Measurements from ENCODE around the gene SLC23A2.

Gene SLC23A2

DNA sequence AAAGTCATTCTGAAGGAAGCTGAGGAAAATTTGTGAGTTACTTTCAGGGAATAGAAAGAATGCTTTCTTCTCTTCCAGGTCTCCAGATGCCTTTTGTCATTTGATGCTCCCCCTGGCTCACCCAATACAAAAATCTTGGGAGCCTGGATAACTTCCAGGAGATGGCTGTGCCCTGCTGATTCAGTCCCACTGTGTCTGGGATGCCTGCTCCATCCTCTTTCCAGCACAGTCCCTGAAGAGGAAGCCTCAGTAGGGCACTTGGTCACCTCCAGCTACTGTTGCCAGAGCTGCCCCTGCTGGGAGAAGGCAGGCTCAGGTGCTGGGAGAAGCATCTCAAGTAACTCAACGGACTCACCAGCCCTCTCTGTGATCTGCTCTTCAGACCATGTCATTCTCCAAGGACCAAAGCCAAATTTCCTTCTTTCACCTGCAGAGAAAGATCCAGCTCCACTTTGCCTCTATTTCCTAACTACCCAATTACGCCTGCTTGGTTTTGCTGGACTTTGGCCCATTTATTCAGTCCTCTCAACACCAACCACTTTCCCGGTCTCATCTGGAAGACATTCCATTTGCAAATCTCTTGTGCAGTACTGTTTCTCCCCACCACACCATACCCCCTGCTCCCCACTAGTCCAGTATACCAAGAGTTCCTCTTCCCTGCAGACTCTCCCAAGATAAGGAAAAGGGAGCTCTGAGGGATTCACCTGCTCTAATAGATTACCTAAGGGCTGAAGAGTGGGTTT is 53.3 kb downstream of the SLC23A2 start:
- Mint-ChIP-seq H3K36me3 (peaks cover 14% of the 10 kb centered on the region), H3K4me1 (peaks cover 39% of the 10 kb centered on the region), H3K27me3 (no peaks in the 10 kb centered on the region), H3K4me3 (peak overlapping the region; percentile 11), H3K27ac (peak overlapping the region; percentile 12), H3K9me3 (peaks cover 1% of the 10 kb centered on the region)
- ATAC-seq (ENCODE audit: low read depth) (no peak), DNase-seq (ENCODE audit: low spot score in 2 of 2) (no peak)

DNA sequence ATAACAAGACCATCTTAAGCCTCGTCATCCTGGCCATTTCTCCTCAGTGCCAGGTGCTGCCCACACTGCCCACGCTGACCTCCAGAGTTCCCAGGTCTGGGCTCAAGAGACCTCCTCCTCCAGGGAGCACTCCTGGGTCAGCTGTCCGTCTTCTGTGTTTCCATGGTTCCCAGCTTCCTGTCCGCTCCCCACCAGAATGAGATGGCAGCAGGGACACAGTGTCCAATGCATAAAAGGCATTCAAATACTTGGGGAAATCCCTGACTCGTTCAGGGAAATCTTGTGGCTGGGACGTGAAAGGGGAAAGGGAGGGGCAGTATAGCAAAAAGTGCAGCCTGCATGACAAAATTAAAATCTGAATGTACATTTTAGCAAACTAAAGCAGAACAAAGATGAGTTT is 54.3 kb downstream of the SLC23A2 start:
- peak overlapping the region; percentile 74 for H3K4me3 Mint-ChIP-seq
- H3K9me3 Mint-ChIP-seq: no peaks in the 10 kb centered on the region

DNA sequence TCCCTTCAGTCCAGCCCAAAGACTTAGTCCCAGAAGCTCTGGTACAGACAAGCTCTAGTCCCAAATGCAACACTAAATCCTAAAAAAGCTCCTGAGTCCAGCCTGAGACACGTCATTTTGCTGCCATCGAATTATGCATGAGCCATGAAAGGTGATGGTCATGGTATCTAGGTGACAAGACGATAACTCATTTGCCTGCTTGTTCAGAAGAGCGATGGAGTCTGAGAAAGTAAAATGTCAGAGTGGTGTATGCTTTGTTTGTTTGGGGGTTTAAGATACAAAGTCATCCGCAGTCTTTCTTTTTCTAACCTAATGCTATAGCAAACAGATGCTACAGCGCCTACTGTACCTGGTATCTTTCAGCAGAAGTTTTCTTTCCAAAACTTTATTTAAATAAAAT is 54.7 kb downstream of the SLC23A2 start:
- Mint-ChIP-seq H3K4me1 (peaks cover 47% of the 10 kb centered on the region), H3K9me3 (no peaks in the 10 kb centered on the region), H3K36me3 (peaks cover 10% of the 10 kb centered on the region), H3K27ac (peak overlapping the region; percentile 81), H3K27me3 (no peaks in the 10 kb centered on the region), H3K4me3 (peak overlapping the region; percentile 39)
- DNase-seq (ENCODE audit: low spot score in 2 of 2) (no peak), ATAC-seq (ENCODE audit: low read depth) (no peak)

More for the DNA sequence above, 54.3 kb downstream of the SLC23A2 start:
- Mint-ChIP-seq H3K27me3 (no peaks in the 10 kb centered on the region), H3K36me3 (peaks cover 10% of the 10 kb centered on the region), H3K27ac (peak overlapping the region; percentile 81), H3K4me1 (peaks cover 44% of the 10 kb centered on the region)
- peak; percentile 71 for ATAC-seq (ENCODE audit: low read depth)
- peak in 1 of 2 donors; percentile 20 for DNase-seq (ENCODE audit: low spot score in 2 of 2)

DNA sequence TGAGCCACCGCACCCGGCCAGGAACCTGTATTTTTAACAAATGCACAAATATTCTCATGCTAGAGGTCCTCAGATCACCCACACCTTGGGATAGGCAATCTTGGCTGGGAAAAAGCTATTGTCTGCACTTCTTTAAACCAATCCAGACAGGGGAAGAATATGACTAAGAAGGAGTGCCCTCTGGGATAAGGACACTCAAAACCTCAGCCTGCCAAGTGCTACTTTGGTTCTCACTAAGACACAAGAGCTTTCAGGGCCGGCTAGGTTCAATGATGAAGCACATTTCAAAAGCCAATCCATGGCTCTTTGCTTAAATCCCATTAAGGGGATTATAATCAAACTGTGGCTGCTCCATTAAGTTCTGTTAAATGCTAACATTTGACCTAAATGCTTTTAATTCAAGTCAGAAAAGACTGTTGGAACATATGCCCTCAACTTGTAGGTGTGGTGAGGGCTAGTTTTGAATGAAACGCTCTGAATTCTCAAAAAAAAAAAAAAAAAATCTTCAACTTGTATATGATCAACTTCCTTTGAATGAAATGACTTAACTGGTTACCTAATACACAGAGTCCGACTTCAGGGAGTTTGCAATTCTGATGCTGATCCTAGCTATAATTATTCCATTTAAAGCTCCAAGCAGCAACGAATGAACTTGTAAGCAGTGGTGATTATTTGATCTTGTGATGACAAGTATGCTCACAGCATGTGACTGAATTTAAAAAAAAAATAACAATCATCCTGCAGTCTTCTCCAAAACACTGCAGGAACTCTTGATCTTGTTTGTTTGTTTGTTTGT is 56.6 kb downstream of the SLC23A2 start:
- H3K27me3 Mint-ChIP-seq: no peaks in the 10 kb centered on the region
- ATAC-seq (ENCODE audit: low read depth) (no peak), DNase-seq (ENCODE audit: low spot score in 2 of 2) (no peak)
- H3K4me1 Mint-ChIP-seq: peaks cover 46% of the 10 kb centered on the region
- H3K9me3 Mint-ChIP-seq: no peaks in the 10 kb centered on the region
- H3K27ac Mint-ChIP-seq: no peak overlapping the region
- peaks cover 10% of the 10 kb centered on the region for H3K36me3 Mint-ChIP-seq
- H3K4me3 Mint-ChIP-seq: no peak overlapping the region

DNA sequence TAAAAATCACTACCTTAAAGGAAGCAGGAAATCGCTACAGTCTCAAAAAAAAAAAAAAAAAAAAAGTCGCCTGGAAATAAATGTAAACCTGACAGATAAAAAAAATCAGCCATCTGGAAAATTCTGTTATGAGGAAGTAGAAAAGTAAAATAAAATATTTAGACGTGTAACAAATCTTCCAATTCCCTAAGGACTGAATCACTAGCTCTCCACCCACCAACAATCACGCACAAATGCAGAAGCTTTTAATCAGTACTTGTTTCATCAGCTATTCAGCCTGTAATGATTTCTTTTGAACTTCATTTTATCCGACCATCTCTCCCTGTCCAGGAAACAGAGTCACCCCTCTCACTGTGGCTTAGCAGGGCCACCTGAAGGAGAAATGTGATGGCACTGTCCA is 59.0 kb downstream of the SLC23A2 start:
- ATAC-seq (ENCODE audit: low read depth) (peak; percentile 61), DNase-seq (ENCODE audit: low spot score in 2 of 2) (no peak)
- Mint-ChIP-seq H3K27me3 (no peaks in the 10 kb centered on the region), H3K4me3 (peak overlapping the region; percentile 51), H3K4me1 (peaks cover 40% of the 10 kb centered on the region), H3K9me3 (no peaks in the 10 kb centered on the region), H3K27ac (peak overlapping the region; percentile 62), H3K36me3 (peaks cover 8% of the 10 kb centered on the region)

DNA sequence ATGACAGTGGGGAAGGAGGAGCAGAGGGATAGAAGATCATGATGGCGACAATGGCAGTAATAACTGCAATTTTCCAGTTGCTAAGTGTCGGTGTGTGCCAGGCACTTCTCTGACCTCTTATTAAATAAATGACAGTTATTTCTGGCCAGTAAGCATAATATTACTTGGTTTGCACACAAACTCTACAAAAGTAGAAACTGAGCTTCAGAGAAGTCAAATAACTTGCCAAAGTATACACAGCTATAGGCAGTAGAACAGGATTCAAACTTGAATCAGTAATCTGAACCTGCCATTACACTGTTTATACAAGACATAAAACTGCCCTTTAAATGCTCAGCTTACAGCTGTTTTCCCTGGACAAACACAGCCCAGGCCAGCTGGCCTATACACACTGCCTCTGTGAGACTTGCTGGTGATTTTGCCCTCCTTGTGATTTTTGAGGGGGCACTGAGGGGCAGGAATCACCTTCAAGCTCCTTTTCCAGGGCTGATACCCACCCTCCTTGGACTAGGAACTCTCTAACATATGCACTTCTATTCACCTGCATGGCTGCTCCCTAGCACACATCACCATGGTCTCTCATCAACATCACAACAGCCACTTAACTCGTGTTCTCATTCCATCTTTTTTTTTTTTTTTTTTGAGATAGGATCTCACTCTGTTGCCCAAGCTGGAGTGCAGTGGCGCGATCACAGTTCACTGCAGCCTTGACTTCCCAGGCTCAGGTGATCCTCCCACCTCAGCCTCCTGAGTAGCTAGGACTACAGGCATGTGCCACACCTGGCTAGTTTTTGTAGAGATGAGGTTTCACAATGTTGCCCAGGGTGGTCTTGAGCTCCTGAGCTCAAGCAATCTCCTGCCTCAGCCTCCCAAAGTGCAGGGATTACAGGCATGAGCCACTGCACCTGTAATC is 63.6 kb downstream of the SLC23A2 start:
- Mint-ChIP-seq H3K4me3 (no peak overlapping the region), H3K4me1 (peaks cover 28% of the 10 kb centered on the region), H3K9me3 (no peaks in the 10 kb centered on the region), H3K36me3 (peaks cover 18% of the 10 kb centered on the region), H3K27ac (no peak overlapping the region), H3K27me3 (no peaks in the 10 kb centered on the region)
- DNase-seq (ENCODE audit: low spot score in 2 of 2): no peak
- ATAC-seq (ENCODE audit: low read depth): no peak

DNA sequence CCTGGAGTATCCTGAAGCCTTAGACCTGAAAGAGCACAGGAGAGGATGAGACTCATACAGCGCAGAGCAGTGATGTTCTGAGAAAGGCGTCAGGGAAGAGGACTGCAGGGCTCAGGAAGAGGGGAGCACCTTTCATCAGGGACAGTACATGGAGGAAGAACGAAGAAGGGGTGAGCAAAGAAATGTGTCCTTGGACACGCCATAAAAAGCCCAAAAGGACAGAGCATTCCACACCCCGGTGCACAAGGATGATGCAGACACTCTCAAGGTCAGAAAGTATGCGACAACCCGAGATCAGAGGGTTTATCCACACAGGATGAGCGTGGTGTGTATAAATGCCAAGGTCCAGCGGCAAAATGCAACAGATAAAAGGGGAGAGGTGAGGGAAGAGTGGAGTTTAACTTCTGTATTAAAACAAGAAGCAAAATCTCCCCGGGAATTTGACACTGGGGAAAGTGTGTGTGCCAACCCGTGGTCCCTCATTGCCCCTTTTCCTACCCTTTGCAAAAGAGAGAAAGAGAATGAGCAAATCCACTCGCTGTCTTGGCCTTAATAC is 64.4 kb downstream of the SLC23A2 start:
- DNase-seq (ENCODE audit: low spot score in 2 of 2): no peak
- H3K4me3 Mint-ChIP-seq: no peak overlapping the region
- ATAC-seq (ENCODE audit: low read depth): no peak
- no peaks in the 10 kb centered on the region for H3K27me3 Mint-ChIP-seq
- H3K27ac Mint-ChIP-seq: peak overlapping the region; percentile 2
- peaks cover 22% of the 10 kb centered on the region for H3K4me1 Mint-ChIP-seq
- H3K36me3 Mint-ChIP-seq: peaks cover 20% of the 10 kb centered on the region
- no peaks in the 10 kb centered on the region for H3K9me3 Mint-ChIP-seq

DNA sequence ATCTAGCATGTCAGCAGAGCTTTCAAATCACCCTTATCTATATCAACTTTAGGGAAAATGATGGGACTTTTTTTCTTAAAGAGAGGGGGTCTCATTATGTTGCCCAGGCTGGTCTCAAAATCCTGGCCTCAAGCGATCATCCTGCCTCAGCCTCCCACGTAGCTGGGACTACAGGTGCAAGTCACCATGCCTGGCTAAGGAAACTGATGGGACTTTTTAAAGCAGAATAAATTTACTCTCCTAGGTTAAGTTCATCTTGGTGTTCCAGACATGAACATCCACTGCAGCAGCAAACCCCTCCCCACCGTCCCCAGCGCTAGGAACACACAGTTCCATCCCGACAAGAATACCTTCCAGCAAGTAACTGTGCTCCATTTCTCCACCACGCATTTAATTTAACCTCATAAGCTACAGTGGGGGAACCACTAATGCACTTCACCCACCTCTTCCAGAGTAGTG is 64.9 kb downstream of the SLC23A2 start:
- Mint-ChIP-seq H3K36me3 (peaks cover 20% of the 10 kb centered on the region), H3K4me1 (peaks cover 18% of the 10 kb centered on the region), H3K4me3 (no peak overlapping the region), H3K27ac (peak overlapping the region; percentile 2), H3K9me3 (no peaks in the 10 kb centered on the region), H3K27me3 (no peaks in the 10 kb centered on the region)
- DNase-seq (ENCODE audit: low spot score in 2 of 2) (no peak), ATAC-seq (ENCODE audit: low read depth) (no peak)

DNA sequence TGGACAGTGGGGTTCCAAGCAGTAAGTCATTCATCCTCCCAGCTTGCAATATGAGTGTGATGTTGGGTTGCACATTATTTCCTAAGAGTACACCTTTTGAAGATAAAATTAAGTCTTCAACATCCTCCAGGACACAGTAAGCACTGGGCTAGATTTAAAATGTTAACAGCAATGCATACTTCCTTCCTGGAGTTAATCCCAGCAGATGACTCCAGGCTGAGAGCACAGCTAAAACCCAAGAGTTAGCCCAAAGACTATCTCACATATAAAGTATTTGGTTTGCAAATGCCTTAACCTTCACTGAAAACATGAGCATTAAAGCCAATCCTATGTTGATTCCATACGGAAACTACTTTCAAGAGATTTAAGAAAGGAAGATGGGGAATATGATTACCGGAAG is 69.2 kb downstream of the SLC23A2 start:
- Mint-ChIP-seq H3K9me3 (no peaks in the 10 kb centered on the region), H3K36me3 (peaks cover 28% of the 10 kb centered on the region), H3K4me1 (peaks cover 12% of the 10 kb centered on the region), H3K27me3 (no peaks in the 10 kb centered on the region), H3K4me3 (no peak overlapping the region), H3K27ac (no peak overlapping the region)
- DNase-seq (ENCODE audit: low spot score in 2 of 2) (no peak), ATAC-seq (ENCODE audit: low read depth) (no peak)

DNA sequence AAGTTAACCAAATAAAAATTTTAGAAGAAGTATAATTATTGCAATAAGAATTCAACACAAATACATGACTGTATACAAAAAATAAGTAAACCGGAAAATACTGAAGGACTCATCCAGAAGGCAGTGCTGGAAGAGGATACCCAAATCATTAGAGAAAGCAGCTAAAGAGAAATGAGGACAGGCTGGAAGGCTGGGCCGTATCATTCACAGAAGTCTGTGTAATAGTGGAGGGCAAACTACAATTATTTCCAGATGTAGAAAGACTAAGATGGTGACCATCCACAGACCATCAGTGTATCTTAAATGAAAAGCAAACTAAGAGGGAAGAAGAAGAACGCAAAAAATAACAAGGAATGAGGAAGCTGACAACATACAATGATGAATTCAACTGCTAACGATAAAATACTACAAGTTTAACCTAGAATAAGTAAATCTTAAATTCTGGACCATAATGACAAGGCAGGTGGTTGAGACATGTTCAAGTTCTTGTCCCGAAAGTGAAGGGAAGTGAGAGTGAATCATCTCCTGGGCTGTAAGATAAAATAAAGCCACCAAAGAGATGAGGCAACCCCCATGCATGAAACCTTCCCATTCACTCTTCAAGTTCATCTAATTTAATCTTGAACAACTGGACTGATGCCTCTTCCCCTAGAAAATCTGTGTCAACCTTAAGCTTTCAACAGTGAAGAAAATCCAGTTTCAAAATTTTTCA is 71.5 kb downstream of the SLC23A2 start:
- Mint-ChIP-seq H3K4me3 (no peak overlapping the region), H3K4me1 (peaks cover 16% of the 10 kb centered on the region), H3K9me3 (no peaks in the 10 kb centered on the region), H3K27ac (peak overlapping the region; percentile 4), H3K27me3 (no peaks in the 10 kb centered on the region), H3K36me3 (peaks cover 27% of the 10 kb centered on the region)
- DNase-seq (ENCODE audit: low spot score in 2 of 2): no peak
- ATAC-seq (ENCODE audit: low read depth): no peak

DNA sequence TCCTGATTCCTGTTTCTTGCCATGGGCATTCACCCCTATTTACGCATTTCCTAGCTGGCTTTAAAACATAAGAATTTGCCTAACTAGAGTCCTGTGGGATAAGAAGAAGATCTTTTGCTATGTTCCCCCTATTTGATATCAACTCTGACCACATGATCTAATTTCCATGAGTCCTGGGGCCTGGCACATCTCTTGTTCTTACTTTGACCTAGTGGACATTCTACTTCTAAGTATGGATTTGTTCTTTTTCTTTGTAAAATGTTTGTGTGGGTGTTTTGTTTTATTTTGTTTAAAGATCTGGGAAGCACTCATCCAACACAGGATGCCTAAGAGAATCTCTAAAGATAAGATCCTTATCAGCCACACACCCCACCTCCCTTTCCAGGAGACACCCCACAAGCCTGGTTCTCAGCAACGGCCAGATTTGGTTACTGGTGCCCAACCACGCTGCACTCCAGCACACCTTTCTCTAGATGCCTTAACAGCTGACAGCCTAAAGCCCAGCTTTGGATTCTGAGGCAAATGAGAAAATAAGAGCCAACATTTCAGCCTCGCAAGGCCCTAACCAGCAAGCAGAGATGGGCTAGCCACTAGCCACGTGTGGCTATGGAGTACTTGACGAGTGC is 74.7 kb downstream of the SLC23A2 start:
- no peak for ATAC-seq (ENCODE audit: low read depth)
- peaks cover 22% of the 10 kb centered on the region for H3K36me3 Mint-ChIP-seq
- H3K4me3 Mint-ChIP-seq: no peak overlapping the region
- no peak for DNase-seq (ENCODE audit: low spot score in 2 of 2)
- H3K27me3 Mint-ChIP-seq: no peaks in the 10 kb centered on the region
- H3K27ac Mint-ChIP-seq: no peak overlapping the region
- peaks cover 20% of the 10 kb centered on the region for H3K4me1 Mint-ChIP-seq
- H3K9me3 Mint-ChIP-seq: no peaks in the 10 kb centered on the region

DNA sequence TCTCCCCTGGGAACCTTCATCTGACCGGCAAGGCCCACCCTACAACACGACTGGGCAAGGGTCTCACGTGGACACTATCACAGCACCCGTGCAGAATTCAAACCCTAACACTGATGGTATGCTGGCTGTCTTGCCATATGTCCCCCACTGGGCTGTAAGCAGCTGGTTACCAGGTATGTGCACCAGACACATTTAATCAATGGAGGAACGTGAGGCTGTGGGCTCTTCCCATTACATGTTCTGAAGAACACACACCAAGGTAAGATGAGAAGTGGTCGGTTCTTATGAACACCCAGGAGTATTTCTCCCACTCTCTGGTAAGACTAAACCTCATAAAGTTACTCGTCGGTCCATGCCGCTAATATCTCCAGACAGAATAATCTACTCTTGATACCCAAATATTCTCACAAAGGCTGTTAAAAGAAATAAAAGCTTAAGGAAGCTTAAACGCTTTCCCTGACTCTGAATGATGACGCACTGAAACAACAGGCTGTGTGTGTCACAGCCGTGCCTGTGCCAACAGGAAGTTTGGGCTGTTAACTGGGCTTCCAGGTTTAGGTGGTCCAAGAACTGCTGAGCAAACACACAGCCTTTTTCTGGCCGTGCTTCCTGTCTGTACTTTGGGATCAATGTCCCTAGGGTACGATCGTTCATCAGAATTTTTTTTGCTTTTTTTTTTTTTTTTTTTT is 75.3 kb downstream of the SLC23A2 start:
- Mint-ChIP-seq H3K27ac (peak overlapping the region; percentile 67), H3K27me3 (no peaks in the 10 kb centered on the region)

More for the DNA sequence above, 75.3 kb downstream of the SLC23A2 start:
- ATAC-seq (ENCODE audit: low read depth) (no peak), DNase-seq (ENCODE audit: low spot score in 2 of 2) (no peak)
- H3K4me1 Mint-ChIP-seq: peaks cover 20% of the 10 kb centered on the region
- H3K36me3 Mint-ChIP-seq: peaks cover 22% of the 10 kb centered on the region
- no peaks in the 10 kb centered on the region for H3K9me3 Mint-ChIP-seq
- H3K4me3 Mint-ChIP-seq: no peak overlapping the region

Data from memory B cell (primary cell).